ENCODE measurements around the gene ZNF155. TPM values are rescaled to one million over a fixed set of nuclear protein-coding genes. Genes with fewer than 3 reads are reported as not detected.

ZNF155 gene
- total RNA-seq, 2 donors from 2014 or later, result 3.4 to 5.7 TPM

GRCh38 chr19:43997631-43998290 is 13.8 kb downstream of the ZNF155 start:
- no peak for TF ChIP-seq CTCF (IDR thresholded peaks at IDR 0.05)
- Histone ChIP-seq H3K27me3 (no peaks in the 10 kb centered on the region), H3K36me3 (peaks cover 38% of the 10 kb centered on the region), H3K4me3 (no peak overlapping the region), H3K4me1 (peaks cover 0 to 6% of the 10 kb centered on the region in 2 donors), H3K27ac (no peak overlapping the region), H3K9me3 (no peaks in the 10 kb centered on the region)
- no peak for DNase-seq (ENCODE audit: low spot score)

- DNase-seq (ENCODE audit: low spot score), result no peak
- no peak for TF ChIP-seq CTCF (IDR thresholded peaks at IDR 0.05)
- Histone ChIP-seq H3K4me3 (peak overlapping the region; percentile 73), H3K9me3 (peaks cover 0 to 13% of the 10 kb centered on the region in 2 donors), H3K27me3 (no peaks in the 10 kb centered on the region), H3K36me3 (peaks cover 8% of the 10 kb centered on the region), H3K27ac (peak overlapping the region; percentile 72 to 84), H3K4me1 (peaks cover 0 to 15% of the 10 kb centered on the region in 2 donors)
These were observed 18.2 kb downstream of the ZNF155 start for GRCh38 chr19:44002212-44002565.

DNA sequence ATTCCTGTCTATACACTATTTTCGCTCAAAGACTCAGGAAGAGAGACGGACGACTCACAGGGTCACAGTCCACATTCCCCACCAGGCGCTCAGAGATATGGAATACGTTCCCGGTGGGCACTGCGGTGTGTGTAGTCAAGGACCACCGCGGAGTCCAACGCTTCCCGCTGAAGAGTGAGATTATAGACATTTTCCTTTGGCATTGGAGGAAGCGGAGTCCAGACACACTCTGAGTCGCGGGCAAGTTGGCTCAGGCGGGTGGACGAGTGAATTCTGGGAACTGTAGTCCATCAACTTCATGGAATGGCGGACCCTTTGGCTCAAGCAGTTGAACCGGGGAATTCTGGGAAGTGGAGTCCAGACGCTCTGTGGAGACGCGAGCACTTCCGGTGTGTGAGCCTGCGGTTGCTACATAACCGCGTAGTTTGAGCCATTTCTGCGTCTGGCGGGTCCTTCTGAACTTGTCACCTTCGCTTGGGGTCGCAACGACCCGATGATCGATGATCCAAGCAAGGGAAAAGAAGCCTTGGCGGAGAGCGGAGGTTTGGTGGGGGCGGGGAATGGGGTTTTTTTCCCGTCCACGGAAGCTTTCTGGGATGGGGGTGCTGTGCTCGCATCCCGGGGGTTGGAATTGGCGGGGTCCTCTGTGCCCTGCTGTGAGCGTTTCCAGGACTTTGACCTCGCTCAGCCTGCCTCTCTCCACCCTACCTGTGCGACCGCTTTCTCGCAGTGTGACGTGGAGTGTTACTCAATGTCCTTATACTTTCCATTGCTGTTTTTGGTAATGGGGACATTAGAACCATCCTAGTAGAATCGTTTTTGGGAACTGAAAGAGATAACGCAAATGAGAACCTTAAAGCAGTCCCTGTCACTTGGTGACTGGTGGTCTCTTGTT is 18.8 kb downstream of the ZNF155 start, which contains the start of gene ZNF230:
TSS of gene ZNF230 (plus strand) at position 392 of the 895 bp plus-strand sequence. CDS start 4,122 bp downstream, outside the sequence.
- DNase-seq (ENCODE audit: low spot score), result peak; percentile 93
- TF ChIP-seq CTCF (IDR thresholded peaks at IDR 0.05), result no peak
- H3K9me3 ChIP-seq, result peaks cover 0 to 18% of the 10 kb centered on the region in 2 donors
- H3K27ac ChIP-seq, result peak within 1 kb of the TSS; percentile 72 to 84
- H3K36me3 ChIP-seq, result peaks cover 14% of the 10 kb centered on the region
- peak within 1 kb of the TSS; percentile 73 for H3K4me3 ChIP-seq
- peaks cover 0 to 15% of the 10 kb centered on the region in 2 donors for H3K4me1 ChIP-seq
- H3K27me3 ChIP-seq, result no peaks in the 10 kb centered on the region

GRCh38 chr19:44003461-44004009 is 19.5 kb downstream of the ZNF155 start:
- H3K36me3 ChIP-seq, result peaks cover 21% of the 10 kb centered on the region
- H3K9me3 ChIP-seq, result peaks cover 0 to 25% of the 10 kb centered on the region in 2 donors
- peaks cover 0 to 15% of the 10 kb centered on the region in 2 donors for H3K4me1 ChIP-seq
- H3K27me3 ChIP-seq, result no peaks in the 10 kb centered on the region
- no peak for DNase-seq (ENCODE audit: low spot score)
- H3K27ac ChIP-seq, result peak overlapping the region; percentile 72 to 84
- no peak for TF ChIP-seq CTCF (IDR thresholded peaks at IDR 0.05)
- H3K4me3 ChIP-seq, result peak overlapping the region; percentile 73

DNA sequence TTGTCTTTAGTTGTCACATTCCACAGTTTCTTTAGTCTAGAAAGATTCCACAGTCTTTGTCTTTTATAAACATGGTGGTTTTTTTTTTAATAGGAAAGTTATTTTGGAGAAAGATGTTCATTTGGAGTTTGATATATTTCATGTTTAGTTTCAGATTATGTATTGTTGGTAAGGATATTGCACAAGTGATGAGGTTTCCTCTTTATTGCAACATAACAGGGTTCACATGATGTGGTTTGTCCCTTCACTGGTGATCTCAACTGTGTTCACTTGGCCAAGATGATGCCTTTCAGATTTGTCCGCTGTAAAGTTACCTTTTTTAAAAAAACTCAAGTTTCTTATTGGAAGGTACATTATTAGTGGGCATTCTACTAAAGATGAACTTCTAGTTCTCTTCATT is 22.0 kb downstream of the ZNF155 start:
- TF ChIP-seq CTCF (IDR thresholded peaks at IDR 0.05), result no peak
- no peaks in the 10 kb centered on the region for H3K27me3 ChIP-seq
- H3K36me3 ChIP-seq, result peaks cover 46% of the 10 kb centered on the region
- H3K4me3 ChIP-seq, result no peak overlapping the region
- no peak for DNase-seq (ENCODE audit: low spot score)
- peaks cover 0 to 15% of the 10 kb centered on the region in 2 donors for H3K4me1 ChIP-seq
- H3K27ac ChIP-seq, result no peak overlapping the region
- H3K9me3 ChIP-seq, result peaks cover 10 to 49% of the 10 kb centered on the region in 2 donors
